ENCODE measurements around the gene F3.

DNA sequence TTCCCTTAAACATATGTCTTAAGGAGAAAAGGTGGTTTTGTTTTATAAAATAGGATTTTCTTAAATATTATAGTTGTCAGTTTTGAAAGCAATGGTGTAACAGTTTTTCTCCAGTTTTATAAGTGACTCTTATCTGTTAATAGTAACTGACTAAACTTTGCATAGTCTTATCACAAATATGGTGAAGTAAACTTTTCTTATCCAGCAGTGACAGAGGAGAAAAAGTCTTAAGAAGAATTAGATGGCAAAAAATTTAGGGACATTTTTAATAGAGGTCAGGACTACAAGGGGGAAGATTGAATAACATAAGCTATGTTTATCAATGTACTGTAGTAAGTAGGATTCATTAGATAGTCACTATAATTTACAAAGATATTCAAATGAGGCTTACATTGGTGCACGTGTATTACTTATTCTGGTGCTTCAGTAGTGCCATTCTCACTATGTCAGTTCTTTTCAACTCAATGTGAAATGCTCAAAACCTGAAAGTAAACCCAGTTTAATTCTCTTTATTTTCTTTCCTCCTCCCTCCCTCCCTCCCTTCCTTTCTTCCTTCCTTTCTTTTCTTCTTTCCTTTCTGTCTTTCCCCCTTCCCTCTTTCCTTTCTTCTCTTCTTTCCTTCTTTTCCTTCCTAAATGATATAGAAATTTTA is 26.1 kb downstream of the F3 start:
- TF ChIP-seq, protein P1, sequence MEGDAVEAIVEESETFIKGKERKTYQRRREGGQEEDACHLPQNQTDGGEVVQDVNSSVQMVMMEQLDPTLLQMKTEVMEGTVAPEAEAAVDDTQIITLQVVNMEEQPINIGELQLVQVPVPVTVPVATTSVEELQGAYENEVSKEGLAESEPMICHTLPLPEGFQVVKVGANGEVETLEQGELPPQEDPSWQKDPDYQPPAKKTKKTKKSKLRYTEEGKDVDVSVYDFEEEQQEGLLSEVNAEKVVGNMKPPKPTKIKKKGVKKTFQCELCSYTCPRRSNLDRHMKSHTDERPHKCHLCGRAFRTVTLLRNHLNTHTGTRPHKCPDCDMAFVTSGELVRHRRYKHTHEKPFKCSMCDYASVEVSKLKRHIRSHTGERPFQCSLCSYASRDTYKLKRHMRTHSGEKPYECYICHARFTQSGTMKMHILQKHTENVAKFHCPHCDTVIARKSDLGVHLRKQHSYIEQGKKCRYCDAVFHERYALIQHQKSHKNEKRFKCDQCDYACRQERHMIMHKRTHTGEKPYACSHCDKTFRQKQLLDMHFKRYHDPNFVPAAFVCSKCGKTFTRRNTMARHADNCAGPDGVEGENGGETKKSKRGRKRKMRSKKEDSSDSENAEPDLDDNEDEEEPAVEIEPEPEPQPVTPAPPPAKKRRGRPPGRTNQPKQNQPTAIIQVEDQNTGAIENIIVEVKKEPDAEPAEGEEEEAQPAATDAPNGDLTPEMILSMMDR (IDR thresholded peaks at IDR 0.05), result no peak
- TF ChIP-seq EP300 (IDR thresholded peaks at IDR 0.05) (no peak), POLR2A (IDR thresholded peaks at IDR 0.05) (no peak)
